Hepatic stellate cell (primary cell): Measurements from ENCODE around the gene ASCC2.

ENCODE experiments used
- DNase-seq: peaks from one replicate; pipeline ENCODE4 v3.0.0; 2011; ENCODE audit warnings: low spot score

Gene ASCC2

DNA sequence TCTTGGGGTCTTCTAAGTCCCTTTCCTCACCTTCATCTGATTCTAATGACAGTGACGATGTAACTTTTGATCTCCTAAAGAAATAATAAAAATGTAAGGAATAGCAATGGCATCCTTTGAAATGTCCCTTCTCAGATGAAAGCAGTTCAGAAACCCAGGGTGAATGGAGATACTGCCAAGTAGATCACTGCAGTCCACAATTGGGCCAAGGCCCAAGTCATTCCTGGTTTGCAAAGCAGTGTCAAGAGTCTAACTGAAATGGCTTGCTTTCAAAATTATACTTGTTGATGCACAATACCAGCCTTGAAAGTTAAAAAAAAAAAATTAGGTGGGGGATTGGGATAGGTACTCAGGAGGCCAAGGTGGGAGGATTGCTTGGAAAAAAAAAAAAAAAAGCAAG is 20.4 kb downstream of the ASCC2 start:
- DNase-seq, result no peak

DNA sequence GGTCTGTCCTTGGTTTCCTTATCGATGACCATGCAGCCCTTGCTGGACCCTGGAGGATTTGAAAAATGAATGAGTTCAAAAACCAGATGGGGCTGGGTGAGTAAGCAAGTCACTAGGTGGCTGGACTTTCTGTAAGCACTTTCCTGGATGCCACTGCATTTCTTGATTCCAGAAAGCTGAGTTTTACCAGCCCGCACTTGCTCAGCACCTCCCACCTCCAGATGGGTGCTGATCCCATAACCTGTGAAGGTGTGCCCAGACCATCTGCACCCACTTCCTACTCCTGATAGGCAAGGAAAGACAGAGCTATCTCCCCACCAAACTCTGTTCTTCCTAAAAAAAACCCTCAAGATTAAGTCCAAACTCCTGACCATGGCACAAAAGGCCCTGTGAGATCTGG is 21.1 kb downstream of the ASCC2 start:
- DNase-seq, result no peak

DNA sequence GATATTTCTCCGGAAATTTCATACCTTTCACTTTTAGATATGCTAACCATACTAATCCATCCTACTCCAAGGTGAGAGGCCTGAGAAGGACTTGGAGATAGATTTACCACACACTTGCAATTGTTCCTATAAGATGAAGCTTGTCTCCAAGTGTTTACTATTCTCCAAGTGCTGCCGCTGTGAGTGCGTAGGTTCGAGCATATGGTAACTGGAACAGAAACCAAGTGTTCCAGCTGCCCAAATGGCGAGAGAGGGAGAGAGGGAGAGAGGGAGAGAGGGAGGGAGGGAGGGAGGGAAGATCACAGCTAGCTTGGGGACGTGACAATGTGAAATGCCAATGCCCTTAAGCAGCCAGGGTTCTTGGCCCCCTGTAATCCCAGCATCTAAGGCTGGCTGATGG is 21.5 kb downstream of the ASCC2 start:
- DNase-seq, result no peak

DNA sequence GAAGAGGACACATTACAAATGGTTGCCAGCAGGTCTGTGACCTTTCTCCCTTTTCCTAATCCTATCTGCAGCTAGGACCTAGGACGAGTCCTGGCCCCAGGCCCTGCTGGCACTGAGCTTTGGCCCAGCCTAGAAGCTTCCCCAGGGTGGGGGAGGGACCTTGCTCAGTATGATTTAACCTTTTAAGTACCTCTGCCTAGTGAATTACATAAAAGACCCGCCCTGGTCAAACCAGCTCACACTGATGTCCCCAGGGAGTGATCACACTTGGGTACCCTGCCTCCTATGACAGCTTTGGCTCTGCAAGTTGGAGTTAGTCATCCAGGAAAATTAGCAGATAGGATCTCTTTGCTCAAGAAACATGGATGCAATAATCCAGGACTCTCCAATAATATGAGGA is 21.9 kb downstream of the ASCC2 start:
- DNase-seq, result no peak

DNA sequence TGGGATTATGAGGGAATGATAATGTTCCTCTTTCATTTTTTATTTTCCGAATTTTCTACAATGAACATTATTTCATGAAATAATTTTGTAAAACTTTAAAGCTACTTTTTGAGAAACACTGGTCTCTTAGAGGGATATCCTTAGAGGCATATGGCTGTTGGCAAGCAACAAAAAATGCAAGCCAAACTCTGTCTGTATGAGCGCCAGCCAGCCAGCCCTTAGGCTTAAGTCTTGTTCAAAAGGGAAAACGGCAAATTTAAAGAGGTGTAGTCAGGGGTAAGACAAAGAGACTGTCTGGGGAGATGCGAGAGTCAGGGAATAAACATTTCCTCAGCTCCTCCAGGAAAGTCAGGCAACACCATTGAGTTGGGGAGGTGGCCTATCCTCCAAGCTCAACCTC is 22.5 kb downstream of the ASCC2 start:
- no peak for DNase-seq

DNA sequence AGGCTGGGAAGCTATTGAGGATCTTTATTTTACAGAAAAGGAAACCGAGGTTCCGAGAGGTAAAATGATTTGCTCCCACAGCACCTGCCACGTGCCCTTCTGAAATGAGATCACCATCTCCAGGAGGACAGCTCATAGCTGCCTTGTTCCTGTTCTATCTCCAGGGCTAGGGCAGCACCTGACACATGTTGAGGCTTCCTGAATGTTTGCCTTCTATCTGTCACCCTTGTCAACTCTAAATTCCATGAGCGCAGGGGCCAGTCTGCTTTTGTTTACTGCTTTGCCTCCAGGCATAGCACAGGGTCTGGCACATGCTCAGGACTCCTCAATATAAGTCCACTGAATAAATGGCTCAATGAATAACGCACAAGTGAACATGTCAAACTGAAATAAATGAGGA is 24.1 kb downstream of the ASCC2 start:
- no peak for DNase-seq

DNA sequence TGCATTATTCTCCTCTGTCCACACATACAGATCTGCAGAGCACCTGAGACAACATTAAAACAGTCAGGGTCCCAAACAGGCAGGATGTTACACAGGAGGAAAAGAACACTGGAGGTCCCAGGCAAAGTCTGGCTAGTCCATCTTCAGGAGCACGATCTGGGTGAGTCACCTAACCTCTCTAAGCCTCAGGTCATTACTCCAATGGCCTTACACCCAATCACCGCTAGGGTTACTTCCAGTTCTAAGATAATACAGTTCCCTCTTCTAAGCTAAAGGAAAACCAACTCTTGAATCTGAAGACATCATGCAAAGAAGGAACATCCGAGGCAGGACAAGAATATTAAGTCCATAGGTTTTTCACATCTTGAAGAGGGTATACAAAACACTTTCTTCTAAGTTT is 24.5 kb downstream of the ASCC2 start:
- peak; percentile 40 for DNase-seq

DNA sequence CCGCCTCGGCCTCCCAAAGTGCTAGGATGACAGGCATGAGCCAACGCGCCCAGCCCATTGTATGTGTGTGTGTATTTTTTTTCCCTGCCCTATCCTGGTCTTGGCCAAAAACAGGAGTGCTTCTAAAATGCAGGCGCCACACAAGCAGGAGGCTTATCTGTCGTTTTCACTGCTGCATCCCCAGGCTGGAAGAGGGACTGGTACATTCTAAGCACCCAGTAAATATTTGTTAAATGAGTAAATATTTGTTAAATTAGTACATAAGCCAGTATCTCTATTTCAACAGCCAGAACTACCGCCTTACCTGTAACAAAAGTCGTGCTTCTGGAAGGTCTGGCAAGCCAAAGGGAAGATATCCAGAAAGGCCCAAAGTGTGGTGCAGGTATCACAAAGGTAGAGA is 24.9 kb downstream of the ASCC2 start:
- DNase-seq, result no peak

DNA sequence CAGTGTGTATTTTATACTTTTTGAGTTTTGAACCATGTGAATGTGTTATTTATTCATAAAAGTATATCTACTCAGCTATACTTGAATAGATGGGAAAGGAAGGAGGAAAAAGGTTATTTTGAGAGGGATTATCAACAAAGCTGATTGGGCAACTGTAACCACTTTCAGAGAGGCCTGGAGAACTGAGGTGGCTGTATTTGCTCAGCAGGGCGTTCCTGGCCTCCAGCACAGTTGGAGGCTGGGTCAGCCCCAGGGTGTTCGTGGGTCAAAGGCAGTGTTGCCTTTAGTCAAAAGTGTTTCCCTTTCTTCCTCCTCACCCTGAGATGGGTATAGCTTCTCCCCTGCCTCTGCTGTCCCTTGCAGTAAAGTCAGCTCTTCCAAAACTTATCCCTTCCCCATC is 26.7 kb downstream of the ASCC2 start:
- no peak for DNase-seq

DNA sequence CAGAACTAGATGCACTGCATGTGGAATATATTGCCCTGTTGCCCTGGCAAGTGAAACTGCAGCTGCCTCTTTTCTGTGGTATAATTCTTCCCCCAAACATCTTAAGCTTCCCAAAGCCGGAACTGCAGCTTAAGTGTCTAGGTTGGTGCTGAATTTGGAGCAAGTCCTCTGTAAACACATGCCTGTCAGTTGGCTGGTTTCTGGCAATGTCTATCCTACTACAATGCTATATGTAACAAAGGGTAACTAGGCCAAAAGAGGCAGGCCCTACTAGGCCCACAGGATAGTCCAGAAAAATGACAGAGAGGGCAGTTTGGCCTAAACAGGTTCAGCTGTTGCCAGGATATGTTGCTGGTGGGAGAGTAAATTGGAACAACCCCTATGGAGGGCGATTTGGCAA is 27.9 kb downstream of the ASCC2 start:
- DNase-seq, result no peak

DNA sequence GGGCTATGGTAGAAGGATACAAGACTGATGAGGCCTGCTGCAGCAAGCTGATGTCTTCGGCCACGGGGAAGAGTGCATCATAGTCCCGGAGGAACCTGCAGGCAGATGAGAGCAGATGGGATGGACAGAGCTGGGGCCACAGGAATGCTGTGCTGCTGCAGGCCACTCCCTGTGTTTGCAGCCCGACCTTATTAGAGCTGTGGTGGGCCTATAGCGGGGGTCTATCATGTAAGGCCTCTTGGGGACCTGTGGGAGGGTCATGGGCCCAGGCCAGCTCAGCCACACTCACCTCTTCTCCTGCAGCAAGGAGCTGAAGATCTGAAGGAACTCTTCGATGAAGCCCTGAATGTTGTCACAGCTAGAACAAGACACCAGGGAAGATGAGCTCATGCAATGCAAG is 31.9 kb downstream of the ASCC2 start:
- no peak for DNase-seq

DNA sequence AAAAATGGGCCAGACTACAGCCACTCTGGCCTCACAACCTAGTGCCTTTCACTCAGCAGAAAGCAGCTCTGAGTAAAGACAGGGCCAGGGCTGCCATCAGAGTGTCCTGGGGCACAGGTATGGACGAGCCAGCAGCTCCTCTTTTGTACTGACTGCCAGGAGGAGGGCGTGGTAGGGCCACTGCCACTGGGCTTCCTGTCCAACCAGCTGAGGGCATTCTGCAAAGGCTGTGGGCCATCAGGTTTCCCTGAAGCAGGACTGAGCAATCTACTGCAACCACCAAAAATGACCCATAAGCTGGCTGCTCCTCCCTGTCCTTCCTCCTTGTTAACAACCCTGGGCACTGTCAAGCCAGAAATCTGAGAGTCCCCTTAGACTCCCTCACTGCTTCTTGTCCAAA is 33.1 kb downstream of the ASCC2 start:
- no peak for DNase-seq

DNA sequence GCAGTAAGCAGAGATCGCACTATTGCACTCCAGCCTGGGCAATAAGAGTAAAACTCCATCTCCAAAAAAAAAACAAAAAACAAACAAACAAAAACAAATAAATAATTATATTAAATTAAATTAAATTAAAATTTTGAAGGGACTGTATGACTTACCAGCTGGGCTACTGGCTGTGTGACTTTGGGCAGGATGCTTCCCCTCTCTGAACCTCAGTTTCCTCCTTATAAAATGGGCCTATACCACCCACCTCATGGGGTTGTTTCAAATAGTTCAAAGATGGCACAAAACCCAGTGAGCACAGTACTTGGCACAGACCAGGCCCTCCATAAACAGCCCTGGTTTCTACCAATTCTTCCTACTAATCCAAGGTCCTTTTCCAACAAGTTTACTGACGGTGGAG is 34.9 kb downstream of the ASCC2 start:
- DNase-seq, result no peak

DNA sequence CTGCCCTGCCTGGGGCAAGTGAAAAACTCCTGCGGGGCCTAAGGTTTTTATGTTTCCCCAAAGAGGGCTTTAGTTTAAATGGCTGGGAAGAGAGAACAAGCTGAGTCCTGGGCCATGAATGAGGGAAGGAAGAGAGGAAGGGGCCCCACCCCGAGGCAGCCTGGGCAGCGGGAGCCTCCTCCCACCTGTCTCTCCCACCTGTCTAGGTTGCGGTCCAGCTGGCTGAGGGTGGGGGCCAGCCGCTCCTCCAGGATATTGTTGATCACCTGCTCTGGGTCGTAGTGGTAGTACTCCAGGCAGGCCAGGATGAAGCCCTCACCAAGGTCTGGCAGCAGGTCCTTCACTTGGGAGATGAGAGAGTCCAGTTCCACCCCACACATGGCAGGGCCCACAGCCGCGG is 36.3 kb downstream of the ASCC2 start:
- DNase-seq, result no peak

DNA sequence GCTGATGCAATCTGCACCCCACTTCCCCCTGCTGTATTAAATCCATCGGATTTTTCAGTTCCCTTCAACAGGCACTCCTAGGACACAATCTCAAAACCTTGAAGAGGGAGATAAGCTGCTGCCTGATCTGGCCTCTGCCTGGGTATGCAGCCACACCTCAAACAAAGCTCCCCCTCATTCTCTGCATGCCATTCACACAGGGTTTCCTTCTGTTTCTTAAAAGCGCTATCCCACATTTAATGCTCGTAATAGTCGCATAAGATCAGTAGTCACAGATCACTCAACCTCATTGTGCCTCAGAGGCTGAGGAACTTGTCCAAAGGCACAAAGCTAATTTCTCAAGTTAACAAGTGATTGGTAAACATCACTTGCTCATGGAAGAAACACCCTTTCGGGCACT is 36.9 kb downstream of the ASCC2 start:
- no peak for DNase-seq

DNA sequence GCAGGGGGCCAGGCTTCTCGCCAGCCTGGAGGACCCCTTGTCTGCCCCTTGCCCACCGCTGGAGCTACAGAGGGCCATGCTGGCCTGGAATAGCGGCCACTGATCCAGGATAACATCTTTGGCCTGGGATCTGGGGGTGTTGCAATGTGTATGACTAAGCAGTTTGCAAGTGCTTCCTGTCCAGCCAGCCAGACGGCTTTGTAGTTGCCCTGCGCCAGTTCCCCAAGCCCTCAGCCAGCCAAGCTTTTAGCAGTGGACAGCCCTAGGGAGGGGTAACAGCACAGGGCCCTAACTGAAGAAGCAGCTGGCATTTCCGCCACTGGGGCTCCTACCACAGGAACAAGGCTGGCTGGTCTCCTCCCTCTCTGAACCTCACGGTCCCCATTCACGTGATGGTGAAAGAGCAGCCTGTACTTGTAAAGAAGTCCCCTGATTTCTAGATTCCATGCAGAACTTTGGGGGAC is 38.8 kb downstream of the ASCC2 start:
- peak; percentile 87 for DNase-seq

DNA sequence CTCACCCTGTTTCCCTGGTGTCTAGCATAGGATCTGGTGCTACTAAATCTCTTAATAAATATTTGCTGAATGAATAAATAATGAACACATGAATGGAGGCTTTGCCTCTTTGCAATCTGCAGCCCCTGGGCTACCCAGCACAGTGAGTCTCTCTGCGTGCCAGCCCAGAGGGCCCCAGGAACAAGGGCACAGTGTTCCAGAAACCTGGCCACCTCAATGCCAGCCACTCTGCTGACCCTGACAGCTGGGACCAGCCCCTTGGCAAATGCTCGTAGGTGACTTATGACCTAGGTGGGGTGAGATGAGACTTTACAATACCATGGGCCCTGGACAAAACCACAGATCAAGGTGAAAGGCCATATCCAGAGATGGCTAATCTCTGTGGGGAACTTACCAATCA is 39.3 kb downstream of the ASCC2 start:
- no peak for DNase-seq

DNA sequence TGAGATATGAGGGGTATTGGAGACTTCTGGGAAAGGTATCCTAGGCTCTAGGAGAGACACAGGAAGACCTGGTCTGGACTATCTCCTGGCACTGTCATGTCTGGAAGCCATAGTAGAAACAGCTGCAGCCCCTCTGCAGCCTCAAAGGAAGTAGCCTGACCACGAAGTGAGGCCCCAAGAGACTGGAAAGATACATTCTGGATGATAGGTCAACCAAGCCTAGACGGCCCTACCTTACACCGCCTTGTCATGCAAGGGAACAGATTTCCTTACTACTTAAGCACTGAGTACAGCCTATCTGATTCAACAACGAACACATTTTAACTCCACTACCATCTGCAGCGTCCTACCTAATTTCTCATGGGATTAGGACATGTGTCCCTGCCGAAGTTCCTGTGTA is 39.8 kb downstream of the ASCC2 start:
- DNase-seq, result no peak

DNA sequence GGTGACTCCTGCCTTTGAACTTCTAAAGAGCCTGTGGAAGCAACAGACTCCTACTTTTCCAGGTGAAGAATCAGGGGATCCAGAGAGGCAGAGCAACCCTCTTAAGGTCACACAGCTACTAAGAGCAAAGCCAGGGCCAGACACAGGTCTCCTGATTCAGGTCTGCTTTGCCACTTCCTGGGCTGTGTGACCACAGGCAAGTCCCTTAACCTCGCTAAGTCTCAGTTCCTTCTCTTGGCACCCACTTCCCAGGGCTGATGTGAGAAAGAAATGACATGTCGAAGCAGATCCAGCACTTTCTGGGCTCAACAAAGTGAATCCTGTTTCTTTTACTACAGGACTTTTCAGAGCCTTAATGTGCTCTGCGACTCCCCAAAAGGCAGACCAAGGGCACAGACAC is 40.7 kb downstream of the ASCC2 start:
- DNase-seq, result no peak

DNA sequence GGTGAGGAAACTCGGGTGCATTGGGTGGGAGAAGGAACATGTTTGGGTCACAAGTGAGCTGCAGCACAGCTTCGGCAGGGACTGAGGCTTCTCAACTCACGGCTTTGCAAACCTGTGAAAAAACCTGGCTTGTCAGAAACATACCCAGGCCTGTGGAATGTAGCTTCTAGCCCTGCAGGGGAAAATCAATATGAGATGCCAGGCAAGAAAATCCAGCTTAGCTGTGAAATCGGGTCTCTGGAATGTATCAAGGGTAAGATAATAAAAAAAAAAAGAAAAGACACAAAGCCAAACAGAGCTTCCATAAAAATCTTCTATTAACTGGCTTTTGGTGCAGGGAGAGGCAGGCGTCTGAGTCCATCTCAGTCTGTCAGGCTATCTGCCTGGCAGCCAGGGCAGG is 42.4 kb downstream of the ASCC2 start:
- DNase-seq, result no peak

DNA sequence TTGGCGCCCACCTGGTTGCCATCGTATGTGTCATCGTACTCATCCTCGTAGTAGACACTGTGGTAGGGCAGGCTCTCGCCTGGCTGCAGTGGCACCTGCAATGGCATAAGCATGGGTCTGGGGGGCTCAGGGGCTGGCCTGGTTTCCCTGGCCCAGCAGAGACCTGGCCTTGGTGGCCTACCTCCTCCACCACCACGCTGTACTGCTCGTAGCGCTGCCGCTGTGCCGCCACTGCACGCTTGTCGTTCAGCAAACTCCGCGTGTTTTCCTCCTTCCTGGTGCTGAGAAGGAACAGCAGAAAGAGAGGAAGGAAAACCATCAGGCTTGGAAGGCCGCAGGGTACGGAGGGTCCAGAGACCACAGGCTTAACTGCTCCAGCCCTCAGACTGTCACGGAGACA is 44.7 kb downstream of the ASCC2 start:
- DNase-seq, result no peak

DNA sequence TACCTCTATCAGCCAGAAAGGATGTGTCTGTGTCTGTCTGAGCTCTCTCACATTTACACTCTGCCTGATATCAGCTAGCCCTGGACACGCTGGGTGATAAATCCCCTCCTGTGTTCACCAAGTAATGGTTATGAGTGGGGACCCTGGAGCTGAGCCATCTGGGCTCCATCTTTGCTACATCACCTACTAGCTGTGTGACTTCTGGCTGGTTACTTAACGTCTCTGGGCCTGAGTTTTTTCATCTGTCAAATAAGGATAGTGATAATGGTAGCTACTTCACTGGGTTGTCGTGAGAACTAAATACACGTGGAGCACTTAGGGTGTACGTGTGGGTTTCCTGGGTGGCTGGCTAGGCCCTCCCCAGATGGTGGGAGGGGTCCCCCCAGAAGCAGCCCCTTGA is 48.0 kb downstream of the ASCC2 start:
- DNase-seq, result no peak

DNA sequence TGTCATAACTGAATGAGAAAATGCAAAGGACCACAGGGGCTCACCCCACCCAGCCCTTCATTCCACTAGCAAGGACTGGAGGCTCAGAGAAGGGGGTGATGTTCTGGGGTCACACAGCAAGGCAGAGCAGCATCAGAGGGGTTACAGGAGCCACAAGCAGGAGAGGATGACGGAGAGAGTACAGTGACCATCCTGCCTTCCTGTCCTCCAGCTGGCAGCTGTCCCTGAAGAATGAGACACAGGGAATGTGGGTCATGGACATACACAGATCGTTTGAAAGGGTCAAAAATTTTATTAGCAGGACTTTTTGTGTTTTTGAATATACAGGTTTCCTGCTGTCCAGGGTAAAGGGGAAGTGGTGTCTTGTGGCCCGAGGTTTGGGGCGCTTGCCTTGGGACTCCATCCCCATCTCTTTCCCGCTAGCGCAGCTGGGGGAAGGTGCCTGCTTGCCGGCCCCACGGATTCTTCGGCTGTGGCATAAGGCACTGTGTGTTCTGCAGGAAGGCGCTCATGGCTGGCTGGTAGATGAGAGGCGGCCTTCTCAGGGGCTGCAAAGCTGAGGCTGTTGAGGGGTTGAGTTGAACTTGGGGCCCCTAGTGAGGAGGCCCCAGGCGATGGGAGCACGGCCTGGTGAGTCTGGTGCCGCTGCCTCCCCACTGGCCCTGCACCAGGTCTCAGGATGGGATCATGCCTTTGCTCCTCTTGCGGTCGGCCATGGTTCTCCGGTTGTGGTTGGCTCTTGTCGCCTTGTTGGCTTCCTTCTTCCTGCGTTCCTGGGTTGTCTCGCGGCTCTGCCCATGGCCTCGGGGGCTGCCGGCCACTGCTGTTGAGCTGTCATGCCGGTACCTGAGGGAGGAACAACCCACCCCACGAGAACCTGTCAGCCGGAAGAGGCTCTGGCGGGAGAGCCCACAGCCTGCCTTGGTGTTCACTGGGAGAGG is 49.5 kb downstream of the ASCC2 start:
- DNase-seq, result no peak

DNA sequence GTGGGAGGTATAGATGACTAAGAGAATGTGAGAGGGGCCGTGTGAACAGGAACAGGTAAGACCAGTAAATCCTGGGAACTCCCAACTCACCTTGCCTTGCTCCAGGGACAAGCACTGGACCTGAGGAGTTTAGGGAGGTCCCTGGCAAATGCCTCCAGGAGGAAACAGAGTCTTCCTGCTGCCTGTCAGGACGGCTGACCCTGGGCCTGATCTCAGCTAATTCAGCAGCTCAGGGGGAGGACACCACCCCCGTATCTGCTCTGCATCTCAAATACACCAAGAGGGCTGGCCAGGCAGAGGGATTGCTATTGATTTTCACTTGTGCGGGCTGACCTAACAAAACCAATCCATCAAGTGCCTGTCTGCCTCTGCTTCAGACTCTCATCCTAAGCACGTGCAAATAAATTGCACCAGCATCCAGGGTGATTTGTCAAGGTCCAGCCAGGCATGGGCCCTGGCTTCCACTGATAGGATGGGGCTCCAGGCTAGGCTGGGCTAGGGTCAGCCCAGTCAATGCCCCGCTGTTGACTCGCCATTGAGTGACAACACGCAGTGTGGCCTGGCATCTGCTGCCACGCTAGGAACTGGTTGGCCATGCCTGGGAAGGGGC is 50.6 kb downstream of the ASCC2 start:
- no peak for DNase-seq
